Testis (tissue), 3 donors: ENCODE results near the gene TOLLIP. TPM values are rescaled to one million over a fixed set of nuclear protein-coding genes. Genes with fewer than 3 reads are reported as not detected.

Experiments
- DNase-seq: peaks from one replicate; pipeline ENCODE4 v3.0.0-alpha.2; 2019
- H3K27ac ChIP-seq, 2 donors: fragments of 200-600 bp; sonication (generic); one replicate each; pipeline ENCODE4 v1.5.1; 2019
- H3K27me3 ChIP-seq: fragments of 200-600 bp; sonication (generic); one replicate; pipeline ENCODE4 v1.5.1; 2019
- H3K36me3 ChIP-seq: fragments of 200-600 bp; sonication (generic); one replicate; pipeline ENCODE4 v1.5.1; 2017; ENCODE audit warnings: low read depth; ENCODE audit errors: missing control alignments
- H3K4me1 ChIP-seq: fragments of 200-600 bp; sonication (generic); one replicate; pipeline ENCODE4 v1.5.1; 2019
- H3K4me3 ChIP-seq, 2 donors: fragments of 200-600 bp; sonication (generic); one replicate each; pipeline ENCODE4 v1.5.1; 2017 to 2019
- H3K9me3 ChIP-seq: fragments of 200-600 bp; sonication (generic); one replicate; pipeline ENCODE4 v1.5.1; 2017
- POLR2A ChIP-seq: fragments of 450-650 bp; IDR thresholded peaks from one replicate; pipeline ENCODE4 v1.6.1; 2017; ENCODE audit warnings: antibody characterized with exemption, mild to moderate bottlenecking, moderate library complexity
- WGBS, 2 donors: methylation state at CpG; one replicate each; pipeline ENCODE4 v1.1.5; 2018; 5-methylcytosine and 5-hydroxymethylcytosine counted together
- intact Hi-C: fragments of 100-400 bp; cut with DNase I; formaldehyde crosslinking; loops from one replicate; pipeline ENCODE4 v1.15.1; 2023; ENCODE audit warnings: low total_unique reads
- polyA plus RNA-seq: library from polyadenylated mRNA; stranded (reverse); fragments of 350-450 nt; fragmentation: Illumina TruSeq; extraction: RNeasy Lipid Tissue Mini Kit (QIAGEN cat#74804); gene quantifications from one replicate; pipeline ENCODE4 v1.2.3, GENCODE V29; 2014; ENCODE audit warnings: low read depth, low replicate concordance; ENCODE audit not compliant: insufficient read depth
- total RNA-seq, 2 donors: library from RNA; depleted of rRNA; stranded (reverse); fragments of >200 nt; gene quantifications; one replicate each; pipeline ENCODE4 v1.2.3, GENCODE V29; 2016
- TF ChIP-seq, protein P1 (sequence below), 3 experiments: fragments of 450-650 bp in 2 of 3; fragments of 200-600 bp in 1 of 3; sonication (generic) in 1 of 3; IDR thresholded peaks; one replicate each; pipeline ENCODE4 v1.5.1; 2016 to 2019; ENCODE audit warnings: antibody characterized with exemption in 3 of 3, mild to moderate bottlenecking in 2 of 3, moderate library complexity in 1 of 3

TOLLIP gene
- total and polyA plus RNA-seq, 3 donors from 2014 or later = 185 to 220 (median 197) TPM

DNA sequence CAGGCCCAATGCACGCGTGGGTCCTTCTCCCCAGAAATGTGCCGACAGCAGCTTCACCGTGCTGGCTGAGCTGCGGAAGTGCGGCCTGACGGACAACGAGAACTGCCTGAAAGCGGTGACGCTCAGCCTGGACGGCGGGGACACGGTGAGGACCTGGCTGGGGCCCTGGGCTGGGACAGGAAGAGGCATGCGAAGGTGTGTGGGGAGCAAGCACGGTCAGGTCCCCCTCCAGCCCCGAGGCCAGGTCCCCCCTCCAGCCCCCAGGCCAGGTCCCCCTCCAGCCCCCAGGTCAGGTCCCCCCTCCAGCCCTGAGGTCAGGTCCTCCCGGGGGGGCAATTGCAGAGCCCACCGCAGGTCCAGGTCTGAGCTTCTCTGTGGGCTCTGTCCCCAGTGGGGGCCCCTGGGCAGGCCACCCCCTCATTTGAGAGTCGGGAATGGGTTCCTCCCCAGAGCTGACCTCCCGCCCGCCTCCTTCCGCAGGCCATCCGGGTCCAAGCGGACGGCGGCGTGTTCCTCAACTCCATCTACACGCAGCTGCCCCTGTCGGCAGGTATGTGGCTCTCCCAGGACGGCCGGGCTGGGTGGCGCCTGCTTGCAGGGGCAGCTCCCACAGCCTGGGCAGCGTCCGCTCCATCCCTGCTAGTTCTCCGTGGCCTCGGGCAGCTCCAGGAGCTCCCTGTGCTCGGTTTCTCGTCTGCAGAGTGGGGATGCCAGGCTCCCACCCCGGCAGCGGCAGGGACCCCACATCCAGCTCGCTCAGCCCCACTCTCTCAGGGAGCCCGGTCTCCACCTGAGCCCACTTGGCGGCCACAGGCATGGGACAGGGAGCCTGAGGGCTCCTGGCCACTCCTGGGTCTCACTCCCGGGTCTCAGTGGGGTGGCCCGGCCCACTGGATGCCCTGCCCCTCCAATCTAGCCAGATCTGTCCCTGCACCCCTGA lies 78.7 kb downstream of the TOLLIP start:
- Histone ChIP-seq H3K27ac (no peak overlapping the region), H3K4me1 (no peaks in the 10 kb centered on the region), H3K27me3 (no peaks in the 10 kb centered on the region), H3K36me3 (no peaks in the 10 kb centered on the region), H3K9me3 (no peaks in the 10 kb centered on the region), H3K4me3 (no peak overlapping the region)
- TF ChIP-seq POLR2A = no peak
- TF ChIP-seq, protein P1, sequence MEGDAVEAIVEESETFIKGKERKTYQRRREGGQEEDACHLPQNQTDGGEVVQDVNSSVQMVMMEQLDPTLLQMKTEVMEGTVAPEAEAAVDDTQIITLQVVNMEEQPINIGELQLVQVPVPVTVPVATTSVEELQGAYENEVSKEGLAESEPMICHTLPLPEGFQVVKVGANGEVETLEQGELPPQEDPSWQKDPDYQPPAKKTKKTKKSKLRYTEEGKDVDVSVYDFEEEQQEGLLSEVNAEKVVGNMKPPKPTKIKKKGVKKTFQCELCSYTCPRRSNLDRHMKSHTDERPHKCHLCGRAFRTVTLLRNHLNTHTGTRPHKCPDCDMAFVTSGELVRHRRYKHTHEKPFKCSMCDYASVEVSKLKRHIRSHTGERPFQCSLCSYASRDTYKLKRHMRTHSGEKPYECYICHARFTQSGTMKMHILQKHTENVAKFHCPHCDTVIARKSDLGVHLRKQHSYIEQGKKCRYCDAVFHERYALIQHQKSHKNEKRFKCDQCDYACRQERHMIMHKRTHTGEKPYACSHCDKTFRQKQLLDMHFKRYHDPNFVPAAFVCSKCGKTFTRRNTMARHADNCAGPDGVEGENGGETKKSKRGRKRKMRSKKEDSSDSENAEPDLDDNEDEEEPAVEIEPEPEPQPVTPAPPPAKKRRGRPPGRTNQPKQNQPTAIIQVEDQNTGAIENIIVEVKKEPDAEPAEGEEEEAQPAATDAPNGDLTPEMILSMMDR (IDR thresholded peaks at IDR 0.05) = no peak
- intact Hi-C loops = no loop called here
- WGBS, 2 donors = 77 to 84% methylated on average over 15 to 45 of the region's 45 CpGs
- no peak for DNase-seq

DNA sequence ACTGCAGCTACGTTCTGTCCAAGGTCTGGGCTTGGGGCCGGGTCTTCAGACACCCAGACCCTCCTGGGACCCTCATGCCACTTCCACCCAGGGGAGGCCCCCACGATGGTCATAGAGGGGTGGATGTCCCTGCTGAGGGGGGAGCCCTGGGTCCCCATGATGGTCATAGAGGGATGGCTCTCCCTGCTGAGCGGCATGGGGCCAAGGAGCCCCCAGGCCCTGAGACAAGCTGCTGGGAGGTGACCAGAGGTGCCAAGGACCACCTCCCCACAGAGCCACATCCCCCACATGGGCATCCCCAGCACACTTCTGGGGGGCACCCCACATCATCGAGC lies 79.3 kb downstream of the TOLLIP start:
- Histone ChIP-seq H3K9me3 (no peaks in the 10 kb centered on the region), H3K36me3 (no peaks in the 10 kb centered on the region), H3K4me3 (no peak overlapping the region), H3K27me3 (no peaks in the 10 kb centered on the region), H3K27ac (no peak overlapping the region), H3K4me1 (no peaks in the 10 kb centered on the region)
- no peak for TF ChIP-seq POLR2A
- TF ChIP-seq, protein P1 (IDR thresholded peaks at IDR 0.05) = no peak
- WGBS, 2 donors = 89% methylated on average over 5 of the region's 5 CpGs; no CpG with 5 or more reads in 1 of the 2 donors
- no peak for DNase-seq
- intact Hi-C loops = no loop called here

DNA sequence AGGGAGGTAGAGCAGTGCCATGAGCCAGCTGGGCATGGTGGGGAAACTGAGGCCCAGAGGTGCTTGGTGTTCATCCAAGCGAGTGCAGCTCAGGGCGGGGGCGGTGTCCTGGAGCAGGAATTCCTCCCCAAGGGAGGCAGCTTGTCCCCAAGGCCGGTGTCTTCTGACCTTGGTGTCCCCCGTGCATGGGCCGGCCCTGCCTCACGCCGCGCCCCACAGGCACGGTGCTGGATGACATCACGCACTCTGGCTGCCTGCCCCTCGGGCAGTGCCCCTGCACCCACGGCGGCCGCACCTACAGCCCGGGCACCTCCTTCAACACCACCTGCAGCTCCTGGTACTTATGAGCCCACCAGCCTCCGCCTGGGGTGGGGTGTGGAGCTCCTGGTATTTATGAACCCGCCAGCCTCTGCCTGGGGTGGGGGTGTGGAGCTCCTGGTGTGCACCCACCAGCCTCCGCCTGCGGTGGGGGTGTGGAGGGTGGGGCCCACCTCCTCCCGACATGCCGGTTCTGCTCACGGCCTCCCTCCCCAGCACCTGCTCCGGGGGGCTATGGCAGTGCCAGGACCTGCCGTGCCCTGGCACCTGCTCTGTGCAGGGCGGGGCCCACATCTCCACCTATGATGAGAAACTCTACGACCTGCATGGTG lies 79.8 kb downstream of the TOLLIP start:
- 82 to 93% methylated on average over 7 to 24 of the region's 27 CpGs for WGBS, 2 donors
- no peaks in the 10 kb centered on the region for H3K36me3 ChIP-seq
- no peak overlapping the region for H3K27ac ChIP-seq
- H3K27me3 ChIP-seq = no peaks in the 10 kb centered on the region
- DNase-seq = no peak
- TF ChIP-seq POLR2A = no peak
- TF ChIP-seq, protein P1 (IDR thresholded peaks at IDR 0.05) = no peak
- no peak overlapping the region for H3K4me3 ChIP-seq
- no peaks in the 10 kb centered on the region for H3K9me3 ChIP-seq
- intact Hi-C loops = no loop called here
- no peaks in the 10 kb centered on the region for H3K4me1 ChIP-seq

DNA sequence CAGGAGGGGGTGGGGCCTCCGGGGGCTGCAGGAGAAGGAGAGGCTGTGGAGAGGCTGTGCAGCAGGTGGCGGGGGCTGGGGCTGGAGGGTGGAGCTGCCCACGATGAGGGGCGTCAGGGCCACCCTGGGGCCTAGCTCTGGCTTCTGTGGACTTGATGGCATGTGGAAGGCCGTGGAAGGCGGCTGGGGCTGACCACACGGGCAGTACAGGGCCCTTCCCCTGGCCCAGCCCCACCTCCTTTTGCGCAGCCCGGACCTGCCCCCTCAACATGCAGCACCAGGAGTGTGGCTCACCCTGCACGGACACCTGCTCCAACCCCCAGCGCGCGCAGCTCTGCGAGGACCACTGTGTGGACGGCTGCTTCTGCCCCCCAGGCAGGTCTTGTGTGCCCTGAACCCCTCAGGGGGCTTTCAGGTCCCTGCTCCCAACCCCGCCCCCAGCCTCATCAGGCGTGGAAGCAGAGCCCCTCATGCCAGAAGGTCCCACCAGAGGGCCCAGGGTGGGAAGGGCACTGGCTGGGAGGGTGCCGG lies 80.4 kb downstream of the TOLLIP start:
- Histone ChIP-seq H3K4me3 (no peak overlapping the region), H3K4me1 (no peaks in the 10 kb centered on the region), H3K27ac (no peak overlapping the region), H3K9me3 (no peaks in the 10 kb centered on the region), H3K36me3 (no peaks in the 10 kb centered on the region), H3K27me3 (no peaks in the 10 kb centered on the region)
- intact Hi-C loops = no loop called here
- no peak for DNase-seq
- TF ChIP-seq POLR2A = no peak
- TF ChIP-seq, protein P1 (IDR thresholded peaks at IDR 0.05) = no peak
- 77 to 90% methylated on average over 9 to 18 of the region's 18 CpGs for WGBS, 2 donors
